ENCODE results near the gene SERHL2.
"Not testable (repeated sequence)": the region's sequence is repeated elsewhere in the genome, so short reads cannot be mapped to it uniquely, and the experiment has no call there.

- TF ChIP-seq POLR2A (IDR thresholded peaks at IDR 0.05; ENCODE audit: low read depth, low read length); TAF1 (IDR thresholded peaks at IDR 0.05; ENCODE audit: borderline replicate concordance, low read depth, low read length): not testable (repeated sequence)
Observed at GRCh38 chr22:42539236-42539771, 14.5 kb upstream of the SERHL2 start.
